Epithelial cell of umbilical artery (primary cell): ENCODE measurements around the gene BLOC1S5. TPM values are rescaled to one million over a fixed set of nuclear protein-coding genes. Genes with fewer than 3 reads are reported as not detected.

Experiments used
- total RNA-seq: library from RNA; depleted of rRNA; stranded (reverse); fragments of >200 nt; gene quantifications from 2 replicates; pipeline ENCODE4 v1.2.3, GENCODE V29; 2014

BLOC1S5 gene, protein sequence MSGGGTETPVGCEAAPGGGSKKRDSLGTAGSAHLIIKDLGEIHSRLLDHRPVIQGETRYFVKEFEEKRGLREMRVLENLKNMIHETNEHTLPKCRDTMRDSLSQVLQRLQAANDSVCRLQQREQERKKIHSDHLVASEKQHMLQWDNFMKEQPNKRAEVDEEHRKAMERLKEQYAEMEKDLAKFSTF
- 23.7 and 40.4 TPM in 2 replicates for total RNA-seq

DNA sequence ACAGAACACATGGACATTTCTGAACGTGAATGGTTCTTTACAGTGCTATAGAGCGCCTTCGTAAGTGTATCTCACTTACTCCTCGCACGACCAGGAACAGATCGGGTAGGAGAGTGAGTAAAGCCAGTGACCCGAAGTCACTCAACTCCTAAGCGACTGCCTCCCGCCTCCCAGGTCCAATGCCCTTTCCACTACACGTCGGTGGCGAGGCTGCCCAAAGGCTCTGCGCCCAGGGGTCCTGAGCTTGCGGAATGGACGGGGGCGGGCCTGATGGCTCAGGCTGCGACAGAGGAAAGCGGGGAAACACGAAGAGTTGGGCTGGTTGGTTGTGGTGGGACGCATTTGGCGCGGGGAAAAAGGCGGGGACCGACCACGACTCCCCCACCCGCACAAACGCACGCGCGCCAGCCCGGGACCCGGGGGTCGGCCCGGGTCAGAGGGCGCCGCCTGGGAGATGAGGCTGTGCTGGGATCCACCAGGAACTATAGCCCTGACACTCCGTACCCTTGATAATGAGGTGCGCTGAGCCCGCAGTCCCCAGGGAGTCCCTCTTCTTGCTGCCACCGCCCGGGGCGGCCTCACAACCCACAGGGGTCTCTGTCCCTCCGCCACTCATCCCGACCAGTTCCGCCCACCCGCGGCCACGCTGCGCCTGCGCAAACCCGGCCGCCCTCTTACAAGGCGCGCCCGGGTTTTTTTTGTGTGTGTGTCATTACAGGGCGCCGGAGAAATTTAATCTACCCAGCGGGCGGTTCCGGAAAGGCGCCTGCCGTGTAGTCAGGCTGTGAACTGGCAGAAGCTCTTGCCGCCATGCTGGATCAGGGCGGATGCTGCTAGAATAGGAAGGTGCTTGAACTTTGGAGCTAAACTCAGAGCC, at the start of gene BLOC1S5:
Gene BLOC1S5, minus strand, starts transcription at position 629 of the 877 bp plus-strand sequence. Its CDS starts 13 bp downstream, at position 616.

DNA sequence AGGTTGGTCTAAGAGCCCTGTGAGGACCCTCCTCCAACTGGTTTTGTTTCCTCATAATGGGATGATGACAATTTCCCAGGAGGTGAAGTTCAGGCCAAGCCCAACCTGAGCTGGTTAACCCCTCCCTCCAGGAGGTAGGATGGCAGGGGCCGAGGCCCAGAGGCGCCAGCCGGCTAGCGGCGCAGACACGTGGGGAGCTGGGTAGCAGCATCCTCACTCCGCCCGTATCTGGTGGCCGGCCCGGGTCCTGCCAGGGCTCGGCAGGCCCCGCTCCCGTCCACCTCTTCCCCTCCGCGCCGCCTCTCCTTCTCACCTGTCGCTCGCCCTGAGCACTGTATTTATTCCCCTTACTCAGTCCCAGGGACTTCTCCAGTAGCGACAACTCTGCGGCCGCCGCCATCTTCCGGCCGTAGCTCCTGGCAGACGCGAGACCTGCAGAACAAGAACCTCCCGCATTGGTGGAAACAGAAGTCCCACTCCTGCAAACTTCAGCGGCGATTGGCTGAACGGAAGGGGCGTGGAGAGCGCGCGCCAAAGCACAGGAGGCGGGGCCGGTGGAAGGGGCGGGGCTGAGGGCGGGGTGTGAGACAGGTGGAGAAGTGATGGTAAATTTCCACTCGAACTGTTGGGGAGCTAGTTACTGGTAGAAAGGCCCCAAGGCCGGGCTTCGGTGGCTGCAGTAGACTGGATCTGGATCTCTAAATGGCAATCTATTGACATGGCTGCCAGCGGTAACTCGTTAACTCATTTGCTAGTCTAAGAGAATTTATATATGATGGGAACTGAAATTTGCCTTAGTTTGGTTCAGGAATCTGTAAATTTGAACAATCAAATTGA, 38.2 kb upstream of the BLOC1S5 start, which contains the start of gene EEF1E1:
Gene EEF1E1, minus strand, starts transcription at position 427 of the 837 bp plus-strand sequence. Its CDS starts 27 bp downstream, at position 400.

Other genes starting within 250 kb of the BLOC1S5 start
- gene TXNDC5, start 153.6 kb downstream of the BLOC1S5 start, total RNA-seq: 1,914 and 1,990 TPM in 2 replicates
- 101 and 113 TPM in 2 replicates for gene EEF1E1, start 38.2 kb upstream of the BLOC1S5 start, total RNA-seq